HK-2 (cell line): ENCODE data around the gene CALCR.
A peak's percentile ranks its signal among the peaks of the same experiment; 100 is the strongest.

ENCODE experiments used
- DNase-seq: peaks from one replicate; pipeline ENCODE4 v3.0.0-alpha.2; 2018; ENCODE audit not compliant: unreplicated experiment

CALCR gene

GRCh38 chr7:93448176-93448575 lies 126.3 kb downstream of the CALCR start:
- no peak for DNase-seq

- DNase-seq, result no peak
These were observed 127.0 kb downstream of the CALCR start for GRCh38 chr7:93447509-93447908.

- peak; percentile 24 for DNase-seq
These were observed 131.9 kb downstream of the CALCR start for GRCh38 chr7:93442478-93443224.

- no peak for DNase-seq
These were observed 138.7 kb downstream of the CALCR start for GRCh38 chr7:93435791-93436190.

GRCh38 chr7:93432130-93432529 lies 142.4 kb downstream of the CALCR start:
- no peak for DNase-seq

- DNase-seq, result no peak
These were observed 143.5 kb downstream of the CALCR start for GRCh38 chr7:93430917-93431588.

GRCh38 chr7:93429563-93429962 lies 145.0 kb downstream of the CALCR start:
- no peak for DNase-seq

GRCh38 chr7:93427107-93427506 lies 147.4 kb downstream of the CALCR start:
- no peak for DNase-seq

- no peak for DNase-seq
These were observed 148.3 kb downstream of the CALCR start for GRCh38 chr7:93426155-93426696.

GRCh38 chr7:93414574-93414973 lies 159.9 kb downstream of the CALCR start:
- no peak for DNase-seq

GRCh38 chr7:93409324-93409723 lies 165.2 kb downstream of the CALCR start:
- no peak for DNase-seq

- DNase-seq, result no peak
These were observed 167.3 kb downstream of the CALCR start for GRCh38 chr7:93407239-93407638.

- DNase-seq, result no peak
These were observed 171.6 kb downstream of the CALCR start for GRCh38 chr7:93402944-93403343.

GRCh38 chr7:93399642-93400041 lies 174.9 kb downstream of the CALCR start:
- DNase-seq, result no peak

- DNase-seq, result no peak
These were observed 181.5 kb downstream of the CALCR start for GRCh38 chr7:93392984-93393383.

- DNase-seq, result peak; percentile 6
These were observed 183.9 kb downstream of the CALCR start for GRCh38 chr7:93390660-93391059.

- no peak for DNase-seq
These were observed 192.2 kb downstream of the CALCR start for GRCh38 chr7:93382362-93382761.

GRCh38 chr7:93378131-93378760 lies 196.3 kb downstream of the CALCR start:
- no peak for DNase-seq

- DNase-seq, result no peak
These were observed 198.9 kb downstream of the CALCR start for GRCh38 chr7:93375603-93376002.
